Astrocyte (in vitro differentiated cells and primary cell): ENCODE results near the gene TRIM61. TPM values are rescaled to one million over a fixed set of nuclear protein-coding genes. Genes with fewer than 3 reads are reported as not detected.
"Not testable (repeated sequence)": the region's sequence is repeated elsewhere in the genome, so short reads cannot be mapped to it uniquely, and the experiment has no call there.

Experiments
- DNase-seq: peaks from one replicate; pipeline ENCODE4 v3.0.0-alpha.2; 2010; ENCODE audit warnings: low read depth
- FAIRE-seq: peaks from 2 replicates; lab custom pipeline; 2011; peaks lifted over from hg19 to GRCh38; lab: Jason Lieb, UNC
- H2AFZ ChIP-seq: 2 replicates; pipeline ENCODE4 v1.6.0; 2012; ENCODE audit warnings: low read depth, low read length, inconsistent platforms
- H3K27ac ChIP-seq: 2 replicates; pipeline ENCODE4 v1.5.1; 2011; ENCODE audit warnings: low read depth, low read length, inconsistent platforms
- H3K27me3 ChIP-seq: 2 replicates; pipeline ENCODE4 v1.6.0; 2011; ENCODE audit warnings: low read length, inconsistent platforms; ENCODE audit not compliant: insufficient read depth
- H3K36me3 ChIP-seq: 2 replicates; pipeline ENCODE4 v1.5.1; 2011; ENCODE audit warnings: low read length, inconsistent platforms; ENCODE audit not compliant: insufficient read depth
- H3K4me1 ChIP-seq: 2 replicates; pipeline ENCODE4 v1.5.1; 2011; ENCODE audit warnings: low read length, inconsistent platforms; ENCODE audit not compliant: insufficient read depth
- H3K4me2 ChIP-seq: 2 replicates; pipeline ENCODE4 v1.6.0; 2012; ENCODE audit warnings: low read length, inconsistent platforms
- H3K4me3 ChIP-seq: 2 replicates; pipeline ENCODE4 v1.5.1; 2011; ENCODE audit warnings: low read depth, mild to moderate bottlenecking, low read length, inconsistent platforms; ENCODE audit not compliant: insufficient read depth
- H3K79me2 ChIP-seq: 2 replicates; pipeline ENCODE4 v1.6.0; 2012; ENCODE audit warnings: mild to moderate bottlenecking, low read length, inconsistent platforms; ENCODE audit not compliant: insufficient read depth
- H3K9ac ChIP-seq: 2 replicates; pipeline ENCODE4 v1.6.0; 2012; ENCODE audit warnings: mild to moderate bottlenecking, low read length, inconsistent platforms
- H3K9me3 ChIP-seq: 2 replicates; pipeline ENCODE4 v1.5.1; 2012; ENCODE audit warnings: low read depth, mild to moderate bottlenecking, low read length, inconsistent platforms; ENCODE audit not compliant: insufficient read depth
- H4K20me1 ChIP-seq: 2 replicates; pipeline ENCODE4 v1.6.0; 2012; ENCODE audit warnings: low read length, inconsistent platforms; ENCODE audit not compliant: insufficient read depth
- H3K27ac Mint-ChIP-seq: one replicate; pipeline ENCODE4 v1.8.0; 2021; ENCODE audit warnings: mild to moderate bottlenecking, mixed read lengths; ENCODE audit not compliant: unreplicated experiment
- H3K27me3 Mint-ChIP-seq: one replicate; pipeline ENCODE4 v1.8.0; 2021; ENCODE audit warnings: low read depth, mixed read lengths; ENCODE audit not compliant: unreplicated experiment
- H3K36me3 Mint-ChIP-seq: one replicate; pipeline ENCODE4 v1.8.0; 2021; ENCODE audit warnings: low read depth, mixed read lengths; ENCODE audit not compliant: unreplicated experiment
- H3K4me1 Mint-ChIP-seq: one replicate; pipeline ENCODE4 v1.8.0; 2021; ENCODE audit warnings: low read depth, mixed read lengths; ENCODE audit not compliant: unreplicated experiment
- H3K4me3 Mint-ChIP-seq: one replicate; pipeline ENCODE4 v1.8.0; 2021; ENCODE audit warnings: mild to moderate bottlenecking, moderate library complexity, mixed read lengths; ENCODE audit not compliant: unreplicated experiment
- H3K9me3 Mint-ChIP-seq: one replicate; pipeline ENCODE4 v1.8.0; 2021; ENCODE audit warnings: mild to moderate bottlenecking, mixed read lengths; ENCODE audit not compliant: unreplicated experiment
- EZH2 ChIP-seq: IDR thresholded peaks from 2 replicates; pipeline ENCODE4 v1.6.1; 2012; ENCODE audit warnings: mild to moderate bottlenecking, low read length, inconsistent platforms; ENCODE audit not compliant: insufficient read depth
- total RNA-seq: library from RNA; stranded (reverse); gene quantifications from 2 replicates; pipeline ENCODE4 v1.2.1, GENCODE V29; 2021
- TF ChIP-seq, protein P1 (sequence below): IDR thresholded peaks from 2 replicates; pipeline ENCODE4 v1.5.1; 2011; ENCODE audit warnings: low read depth, mild to moderate bottlenecking, inconsistent platforms, low read length, moderate library complexity; ENCODE audit not compliant: insufficient read depth

The TRIM61 gene
- total RNA-seq, 1 donor from 2014 or later: 2.2 TPM

DNA sequence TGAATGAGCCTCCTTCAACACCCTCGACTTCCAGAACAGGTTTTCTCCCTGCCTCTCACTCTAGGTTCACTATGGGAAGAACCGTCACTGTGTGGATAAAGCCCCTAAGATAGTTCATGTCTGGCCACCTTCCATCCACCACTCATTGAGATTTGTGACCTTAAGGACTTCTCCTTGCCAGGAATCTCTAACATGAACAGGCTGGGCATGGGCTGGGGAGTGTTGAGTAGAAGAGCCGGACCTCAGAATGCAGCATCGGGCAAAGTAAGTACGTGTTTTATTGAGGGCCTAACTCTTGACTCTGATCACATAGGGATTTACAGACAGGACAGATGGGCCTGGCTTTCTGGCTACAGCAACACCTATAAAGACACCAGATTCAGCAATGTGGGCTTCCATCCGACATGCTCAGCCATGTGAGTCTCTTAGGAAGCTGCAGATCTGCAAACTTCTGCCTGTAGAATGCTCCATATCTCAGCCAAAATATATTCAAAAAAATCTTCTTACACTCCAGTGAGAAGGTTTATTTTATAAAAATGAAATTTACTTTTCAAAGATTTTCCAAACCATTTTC is 28.0 kb upstream of the TRIM61 start:
- H3K79me2 ChIP-seq: no peaks in the 10 kb centered on the region
- DNase-seq (no peak), FAIRE-seq (no peak)
- no peaks in the 10 kb centered on the region for H4K20me1 ChIP-seq
- Mint-ChIP-seq H3K27me3 (no peaks in the 10 kb centered on the region), H3K4me3 (no peak overlapping the region), H3K36me3 (no peaks in the 10 kb centered on the region), H3K4me1 (no peaks in the 10 kb centered on the region), H3K9me3 (no peaks in the 10 kb centered on the region), H3K27ac (no peak overlapping the region)
- H3K27me3 ChIP-seq: no peaks in the 10 kb centered on the region
- no peak overlapping the region for H3K27ac ChIP-seq
- H3K9me3 ChIP-seq: no peaks in the 10 kb centered on the region
- no peaks in the 10 kb centered on the region for H3K36me3 ChIP-seq
- TF ChIP-seq EZH2: no peak
- TF ChIP-seq, protein P1, sequence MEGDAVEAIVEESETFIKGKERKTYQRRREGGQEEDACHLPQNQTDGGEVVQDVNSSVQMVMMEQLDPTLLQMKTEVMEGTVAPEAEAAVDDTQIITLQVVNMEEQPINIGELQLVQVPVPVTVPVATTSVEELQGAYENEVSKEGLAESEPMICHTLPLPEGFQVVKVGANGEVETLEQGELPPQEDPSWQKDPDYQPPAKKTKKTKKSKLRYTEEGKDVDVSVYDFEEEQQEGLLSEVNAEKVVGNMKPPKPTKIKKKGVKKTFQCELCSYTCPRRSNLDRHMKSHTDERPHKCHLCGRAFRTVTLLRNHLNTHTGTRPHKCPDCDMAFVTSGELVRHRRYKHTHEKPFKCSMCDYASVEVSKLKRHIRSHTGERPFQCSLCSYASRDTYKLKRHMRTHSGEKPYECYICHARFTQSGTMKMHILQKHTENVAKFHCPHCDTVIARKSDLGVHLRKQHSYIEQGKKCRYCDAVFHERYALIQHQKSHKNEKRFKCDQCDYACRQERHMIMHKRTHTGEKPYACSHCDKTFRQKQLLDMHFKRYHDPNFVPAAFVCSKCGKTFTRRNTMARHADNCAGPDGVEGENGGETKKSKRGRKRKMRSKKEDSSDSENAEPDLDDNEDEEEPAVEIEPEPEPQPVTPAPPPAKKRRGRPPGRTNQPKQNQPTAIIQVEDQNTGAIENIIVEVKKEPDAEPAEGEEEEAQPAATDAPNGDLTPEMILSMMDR: no peak
- no peaks in the 10 kb centered on the region for H3K4me1 ChIP-seq
- H2AFZ ChIP-seq: no peak overlapping the region
- H3K4me2 ChIP-seq: no peak overlapping the region
- no peak overlapping the region for H3K9ac ChIP-seq
- no peak overlapping the region for H3K4me3 ChIP-seq

DNA sequence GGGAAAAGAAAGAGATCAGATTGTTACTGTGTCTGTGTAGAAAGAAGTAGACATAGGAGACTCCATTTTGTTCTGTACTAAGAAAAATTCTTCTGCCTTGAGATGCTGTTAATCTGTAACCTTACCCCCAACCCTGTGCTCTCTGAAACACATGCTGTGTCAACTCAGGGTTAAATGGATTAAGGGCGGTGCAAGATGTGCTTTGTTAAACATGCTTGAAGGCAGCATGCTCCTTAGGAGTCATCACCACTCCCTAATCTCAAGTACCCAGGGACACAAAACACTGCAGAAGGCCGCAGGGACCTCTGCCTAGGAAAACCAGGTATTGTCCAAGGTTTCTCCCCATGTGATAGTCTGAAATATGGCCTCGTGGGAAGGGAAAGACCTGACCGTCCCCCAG is 24.5 kb upstream of the TRIM61 start:
- H3K27ac ChIP-seq, H3K9ac ChIP-seq, H3K9me3 ChIP-seq, H3K36me3 Mint-ChIP-seq, H3K36me3 ChIP-seq, H3K4me3 ChIP-seq, H3K79me2 ChIP-seq, H3K4me3 Mint-ChIP-seq, H3K4me1 ChIP-seq, H3K27ac Mint-ChIP-seq, H3K27me3 ChIP-seq, H3K9me3 Mint-ChIP-seq, DNase-seq, H2AFZ ChIP-seq, H3K4me2 ChIP-seq, H3K27me3 Mint-ChIP-seq, FAIRE-seq, H3K4me1 Mint-ChIP-seq, H4K20me1 ChIP-seq: not testable (repeated sequence)

DNA sequence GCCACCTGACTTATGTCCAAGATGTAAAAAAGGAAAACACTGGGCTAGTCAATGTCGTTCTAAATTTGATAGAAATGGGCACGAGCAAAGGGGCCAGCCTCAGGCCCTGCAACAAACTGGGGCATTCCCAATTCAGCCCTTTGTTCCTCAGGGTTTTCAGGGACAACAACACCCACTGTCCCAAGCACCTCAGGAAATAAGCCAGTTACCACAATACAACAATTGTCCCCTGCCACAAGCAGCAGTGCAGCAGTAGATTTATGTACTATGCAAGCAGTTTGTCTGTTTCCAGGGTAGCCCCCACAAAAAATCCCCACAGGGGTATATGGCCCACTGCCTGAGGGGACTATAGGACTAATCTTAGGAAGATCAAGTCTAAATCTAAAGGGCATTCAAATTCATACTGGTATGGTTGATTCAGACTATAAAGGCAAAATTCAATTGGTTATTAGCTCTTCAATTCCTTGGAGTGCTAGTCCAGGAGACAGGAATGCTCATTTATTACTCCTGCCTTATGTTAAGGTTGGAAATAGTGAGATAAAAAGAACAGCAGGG is 21.1 kb upstream of the TRIM61 start:
- H3K9me3 Mint-ChIP-seq, DNase-seq, FAIRE-seq, H3K27me3 Mint-ChIP-seq, H3K27ac Mint-ChIP-seq, H3K36me3 ChIP-seq, H3K4me1 ChIP-seq, H3K9ac ChIP-seq, H4K20me1 ChIP-seq, H3K4me2 ChIP-seq, H3K9me3 ChIP-seq, H3K4me1 Mint-ChIP-seq, H3K27ac ChIP-seq, H3K4me3 Mint-ChIP-seq, H3K27me3 ChIP-seq, H3K36me3 Mint-ChIP-seq, H3K4me3 ChIP-seq, H3K79me2 ChIP-seq, H2AFZ ChIP-seq: not testable (repeated sequence)
